SK-N-SH treated with all-trans-retinoic acid at 6 μM for 48 hours (cell line): ENCODE data around the gene ZEB2.

Experiments used
- ARNTL ChIP-seq: fragments of 450-650 bp; formaldehyde crosslinking; IDR thresholded peaks from 2 replicates; pipeline ENCODE4 v1.5.0; 2020; ENCODE audit warnings: low read depth, mild to moderate bottlenecking, moderate library complexity, borderline replicate concordance
- BACH2 ChIP-seq: fragments of 250-450 bp; sonication (Bioruptor Pico); IDR thresholded peaks from 2 replicates; pipeline ENCODE4 v1.9.0; 2021; ENCODE audit warnings: mild to moderate bottlenecking, borderline replicate concordance
- CSDC2 ChIP-seq: fragments of 250-450 bp; sonication (Bioruptor Pico); IDR thresholded peaks from 2 replicates; pipeline ENCODE4 v1.5.0; 2020; ENCODE audit warnings: mild to moderate bottlenecking, moderate library complexity
- ESRRG ChIP-seq: fragments of 250-450 bp; sonication (Bioruptor Pico); IDR thresholded peaks from 2 replicates; pipeline ENCODE4 v1.6.1; 2021; ENCODE audit warnings: mild to moderate bottlenecking
- ISL1 ChIP-seq: fragments of 250-450 bp; sonication (Bioruptor Pico); IDR thresholded peaks from 2 replicates; pipeline ENCODE4 v2.1.2; 2022; ENCODE audit warnings: mild to moderate bottlenecking, moderate library complexity
- PPARA ChIP-seq: fragments of 250-450 bp; sonication (Bioruptor Pico); IDR thresholded peaks from 2 replicates; pipeline ENCODE4 v1.5.0; 2020; ENCODE audit warnings: mild to moderate bottlenecking, borderline replicate concordance
- RARB ChIP-seq: fragments of 250-450 bp; sonication (Bioruptor Pico); IDR thresholded peaks from 2 replicates; pipeline ENCODE4 v1.8.0; 2021; ENCODE audit warnings: mild to moderate bottlenecking, moderate library complexity
- ZFP3 ChIP-seq: fragments of 250-450 bp; sonication (Bioruptor Pico); IDR thresholded peaks from 2 replicates; pipeline ENCODE4 v1.5.0; 2020; ENCODE audit warnings: mild to moderate bottlenecking, moderate library complexity
- ZFP30 ChIP-seq: fragments of 450-650 bp; formaldehyde crosslinking; IDR thresholded peaks from 2 replicates; pipeline ENCODE4 v1.5.0; 2022; ENCODE audit warnings: mild to moderate bottlenecking, moderate library complexity
- TF ChIP-seq, protein P1 (sequence below): fragments of 250-450 bp; sonication (Bioruptor Pico); IDR thresholded peaks from 2 replicates; pipeline ENCODE4 v1.8.0; 2021; ENCODE audit warnings: low read depth, mild to moderate bottlenecking, moderate library complexity, borderline replicate concordance
- TF ChIP-seq, protein P2 (sequence below): fragments of 250-450 bp; sonication (Bioruptor Pico); IDR thresholded peaks from 2 replicates; pipeline ENCODE4 v1.8.0; 2020; ENCODE audit warnings: mild to moderate bottlenecking, moderate library complexity, borderline replicate concordance
- TF ChIP-seq, protein P3 (sequence below): fragments of 250-450 bp; sonication (Bioruptor Pico); IDR thresholded peaks from 2 replicates; pipeline ENCODE4 v1.5.1; 2021; ENCODE audit warnings: mild to moderate bottlenecking, moderate library complexity

DNA sequence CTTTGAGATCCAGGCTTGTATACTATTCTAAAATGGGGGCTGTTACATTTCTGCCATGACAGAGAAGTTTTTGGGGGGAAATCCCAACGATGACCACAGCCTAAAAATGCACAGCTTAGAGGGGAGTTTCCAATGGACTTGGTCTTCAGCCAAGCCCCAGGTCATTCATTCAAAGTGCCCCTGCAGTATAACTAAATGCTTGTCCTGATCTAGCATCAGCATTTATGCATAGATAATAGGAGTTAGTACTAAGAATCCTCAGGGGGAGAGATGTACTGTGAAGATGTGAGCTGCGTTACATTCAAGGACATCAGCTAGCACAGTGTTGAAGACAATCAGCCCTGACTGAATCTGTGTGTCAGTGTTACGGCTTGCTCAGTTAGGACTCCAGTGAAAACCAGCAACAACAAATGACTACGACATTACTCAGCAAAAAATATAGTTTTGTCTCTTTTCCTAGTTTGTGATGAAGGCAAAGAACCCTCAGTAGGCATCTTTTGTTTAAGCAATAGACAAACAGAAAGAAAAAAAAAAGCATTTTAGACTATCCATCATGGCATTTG lies 160.9 kb downstream of the ZEB2 start:
- TF ChIP-seq RARB (no peak), BACH2 (CRISPR knock-in tag) (no peak), CSDC2 (CRISPR knock-in tag) (no peak), ZFP3 (CRISPR knock-in tag) (no peak), ESRRG (CRISPR knock-in tag) (no peak), ARNTL (CRISPR knock-in tag) (no peak), ZFP30 (CRISPR knock-in tag) (no peak), ISL1 (CRISPR knock-in tag) (no peak), PPARA (CRISPR knock-in tag) (no peak)
- TF ChIP-seq, protein P1, sequence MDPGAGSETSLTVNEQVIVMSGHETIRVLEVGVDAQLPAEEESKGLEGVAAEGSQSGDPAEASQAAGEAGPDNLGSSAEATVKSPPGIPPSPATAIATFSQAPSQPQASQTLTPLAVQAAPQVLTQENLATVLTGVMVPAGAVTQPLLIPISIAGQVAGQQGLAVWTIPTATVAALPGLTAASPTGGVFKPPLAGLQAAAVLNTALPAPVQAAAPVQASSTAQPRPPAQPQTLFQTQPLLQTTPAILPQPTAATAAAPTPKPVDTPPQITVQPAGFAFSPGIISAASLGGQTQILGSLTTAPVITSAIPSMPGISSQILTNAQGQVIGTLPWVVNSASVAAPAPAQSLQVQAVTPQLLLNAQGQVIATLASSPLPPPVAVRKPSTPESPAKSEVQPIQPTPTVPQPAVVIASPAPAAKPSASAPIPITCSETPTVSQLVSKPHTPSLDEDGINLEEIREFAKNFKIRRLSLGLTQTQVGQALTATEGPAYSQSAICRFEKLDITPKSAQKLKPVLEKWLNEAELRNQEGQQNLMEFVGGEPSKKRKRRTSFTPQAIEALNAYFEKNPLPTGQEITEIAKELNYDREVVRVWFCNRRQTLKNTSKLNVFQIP (CRISPR knock-in tag), result no peak
- TF ChIP-seq, protein P2, sequence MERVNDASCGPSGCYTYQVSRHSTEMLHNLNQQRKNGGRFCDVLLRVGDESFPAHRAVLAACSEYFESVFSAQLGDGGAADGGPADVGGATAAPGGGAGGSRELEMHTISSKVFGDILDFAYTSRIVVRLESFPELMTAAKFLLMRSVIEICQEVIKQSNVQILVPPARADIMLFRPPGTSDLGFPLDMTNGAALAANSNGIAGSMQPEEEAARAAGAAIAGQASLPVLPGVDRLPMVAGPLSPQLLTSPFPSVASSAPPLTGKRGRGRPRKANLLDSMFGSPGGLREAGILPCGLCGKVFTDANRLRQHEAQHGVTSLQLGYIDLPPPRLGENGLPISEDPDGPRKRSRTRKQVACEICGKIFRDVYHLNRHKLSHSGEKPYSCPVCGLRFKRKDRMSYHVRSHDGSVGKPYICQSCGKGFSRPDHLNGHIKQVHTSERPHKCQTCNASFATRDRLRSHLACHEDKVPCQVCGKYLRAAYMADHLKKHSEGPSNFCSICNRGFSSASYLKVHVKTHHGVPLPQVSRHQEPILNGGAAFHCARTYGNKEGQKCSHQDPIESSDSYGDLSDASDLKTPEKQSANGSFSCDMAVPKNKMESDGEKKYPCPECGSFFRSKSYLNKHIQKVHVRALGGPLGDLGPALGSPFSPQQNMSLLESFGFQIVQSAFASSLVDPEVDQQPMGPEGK, result no peak
- TF ChIP-seq, protein P3, sequence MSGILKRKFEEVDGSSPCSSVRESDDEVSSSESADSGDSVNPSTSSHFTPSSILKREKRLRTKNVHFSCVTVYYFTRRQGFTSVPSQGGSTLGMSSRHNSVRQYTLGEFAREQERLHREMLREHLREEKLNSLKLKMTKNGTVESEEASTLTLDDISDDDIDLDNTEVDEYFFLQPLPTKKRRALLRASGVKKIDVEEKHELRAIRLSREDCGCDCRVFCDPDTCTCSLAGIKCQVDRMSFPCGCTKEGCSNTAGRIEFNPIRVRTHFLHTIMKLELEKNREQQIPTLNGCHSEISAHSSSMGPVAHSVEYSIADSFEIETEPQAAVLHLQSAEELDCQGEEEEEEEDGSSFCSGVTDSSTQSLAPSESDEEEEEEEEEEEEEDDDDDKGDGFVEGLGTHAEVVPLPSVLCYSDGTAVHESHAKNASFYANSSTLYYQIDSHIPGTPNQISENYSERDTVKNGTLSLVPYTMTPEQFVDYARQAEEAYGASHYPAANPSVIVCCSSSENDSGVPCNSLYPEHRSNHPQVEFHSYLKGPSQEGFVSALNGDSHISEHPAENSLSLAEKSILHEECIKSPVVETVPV (CRISPR knock-in tag), result no peak
